Measurements from ENCODE around the gene NHLH1.

DNA sequence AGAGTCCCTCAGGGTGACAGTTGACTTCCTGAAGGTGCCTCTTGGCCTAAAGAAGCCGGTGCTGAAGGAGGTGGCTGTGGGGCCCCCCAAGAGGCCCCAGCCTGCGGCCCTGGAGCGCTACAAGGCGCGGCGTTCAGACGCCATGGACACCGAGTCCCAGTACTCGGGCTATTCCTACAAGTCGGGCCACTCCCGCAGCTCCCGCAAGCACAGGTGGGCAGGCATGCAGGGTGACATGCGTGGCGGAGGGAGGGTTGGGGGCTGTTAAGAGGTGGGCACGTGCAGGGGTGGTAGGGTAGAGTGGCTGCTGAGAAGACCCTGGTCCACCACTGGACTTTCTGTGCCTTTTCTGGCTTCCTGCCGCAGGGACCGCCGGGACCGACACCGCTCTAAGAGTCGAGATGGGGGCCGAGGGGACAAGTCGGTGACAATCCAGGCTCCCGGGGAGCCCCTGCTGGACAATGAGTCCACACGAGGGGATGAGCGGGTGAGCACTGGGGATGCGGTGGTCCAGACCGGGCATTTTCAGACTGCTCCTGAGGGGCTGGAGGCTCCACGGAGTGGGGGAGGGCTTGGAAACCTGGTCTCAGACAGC, 48.9 kb downstream of the NHLH1 start:
- no peak for TF ChIP-seq GATA2 (IDR thresholded peaks at IDR 0.05; ENCODE audit: low read depth, low read length)
- no peak for TF ChIP-seq GATA3 (IDR thresholded peaks at IDR 0.05; ENCODE audit: low read depth, low read length)

All from SH-SY5Y (cell line).